Activated CD4-positive, CD25-positive, alpha-beta regulatory T cell treated with anti-CD3 and anti-CD28 coated beads, Interleukin-2, amount 50 U/mL, for 16 hours (primary cell): ENCODE measurements around the gene SH3RF3.

ENCODE experiments used
- DNase-seq: peaks from one replicate; pipeline ENCODE4 v3.0.0-alpha.2; 2020; ENCODE audit warnings: low read depth, low spot score

SH3RF3 gene

DNA sequence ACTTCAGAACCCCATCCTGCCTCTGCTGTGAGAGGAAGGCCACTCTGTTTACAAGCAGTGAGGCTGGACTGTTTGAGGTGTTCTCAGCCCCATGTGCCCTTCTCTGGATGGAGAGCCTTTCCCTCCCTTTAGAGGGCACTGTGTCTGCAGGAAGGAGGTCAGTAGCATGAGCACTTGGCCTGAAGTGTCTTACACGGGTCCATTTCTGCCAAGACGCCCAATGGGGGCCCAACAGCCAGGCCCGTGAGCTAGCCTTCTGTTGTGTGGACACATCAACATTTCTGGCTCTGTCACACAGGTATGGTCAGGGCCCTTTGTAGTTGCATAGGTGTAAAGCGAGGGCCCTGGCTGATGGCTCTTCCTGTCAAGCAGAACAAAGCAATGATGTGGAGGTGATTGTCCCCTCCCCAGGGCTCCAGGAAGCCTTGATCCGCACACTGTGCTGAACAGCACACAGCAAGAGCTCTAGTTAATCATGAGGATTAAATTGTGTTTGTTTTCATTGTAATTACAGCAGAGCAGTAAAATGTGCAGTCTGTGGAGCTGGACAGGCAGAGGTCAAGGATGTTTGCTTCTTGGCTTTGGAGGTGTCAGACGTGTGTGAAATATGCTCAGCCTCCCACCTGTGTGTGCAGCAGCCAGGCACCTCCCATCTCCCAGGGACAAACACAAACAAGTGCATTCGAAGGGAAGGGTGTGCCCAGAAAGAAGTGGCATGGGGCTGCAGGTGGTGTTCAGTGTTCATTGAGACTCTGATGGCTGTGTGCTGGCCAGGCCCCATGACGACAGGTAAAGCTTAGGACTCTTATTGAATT is 132.1 kb downstream of the SH3RF3 start:
- DNase-seq, result no peak

DNA sequence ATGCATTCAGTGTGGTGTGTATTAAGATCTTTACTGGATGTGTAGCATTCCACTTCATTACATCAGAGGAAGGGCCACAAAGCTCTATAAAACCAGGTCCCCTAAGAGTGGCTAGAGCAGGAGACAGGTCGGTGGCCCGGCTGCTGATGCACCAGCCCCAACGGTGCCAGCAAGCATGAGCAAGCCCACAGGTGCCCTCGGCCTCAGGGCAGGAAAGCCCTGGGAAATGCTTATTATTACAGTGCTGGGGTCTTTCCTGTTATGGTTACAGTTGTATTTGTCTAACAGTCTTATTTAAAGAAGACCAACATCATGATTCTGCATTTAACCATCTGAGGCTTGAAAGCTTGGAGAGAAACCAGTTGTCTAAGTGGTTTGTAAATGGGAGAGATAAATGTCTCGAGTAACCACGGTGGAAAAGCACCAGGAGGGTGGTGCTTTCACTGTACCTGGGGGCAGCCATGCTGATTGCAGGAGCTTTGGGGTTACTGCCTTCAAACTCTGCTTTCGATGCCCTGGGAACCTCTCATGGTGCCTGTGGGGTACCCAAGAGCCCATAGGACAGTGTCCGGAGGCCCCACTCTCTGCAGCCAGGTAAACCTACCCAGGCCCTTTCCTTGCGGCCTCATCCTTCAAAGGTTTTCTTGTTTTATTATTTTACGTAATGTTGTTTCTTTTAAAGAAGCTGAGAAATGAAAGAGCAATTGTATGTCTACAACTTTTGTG is 133.1 kb downstream of the SH3RF3 start:
- DNase-seq, result no peak

DNA sequence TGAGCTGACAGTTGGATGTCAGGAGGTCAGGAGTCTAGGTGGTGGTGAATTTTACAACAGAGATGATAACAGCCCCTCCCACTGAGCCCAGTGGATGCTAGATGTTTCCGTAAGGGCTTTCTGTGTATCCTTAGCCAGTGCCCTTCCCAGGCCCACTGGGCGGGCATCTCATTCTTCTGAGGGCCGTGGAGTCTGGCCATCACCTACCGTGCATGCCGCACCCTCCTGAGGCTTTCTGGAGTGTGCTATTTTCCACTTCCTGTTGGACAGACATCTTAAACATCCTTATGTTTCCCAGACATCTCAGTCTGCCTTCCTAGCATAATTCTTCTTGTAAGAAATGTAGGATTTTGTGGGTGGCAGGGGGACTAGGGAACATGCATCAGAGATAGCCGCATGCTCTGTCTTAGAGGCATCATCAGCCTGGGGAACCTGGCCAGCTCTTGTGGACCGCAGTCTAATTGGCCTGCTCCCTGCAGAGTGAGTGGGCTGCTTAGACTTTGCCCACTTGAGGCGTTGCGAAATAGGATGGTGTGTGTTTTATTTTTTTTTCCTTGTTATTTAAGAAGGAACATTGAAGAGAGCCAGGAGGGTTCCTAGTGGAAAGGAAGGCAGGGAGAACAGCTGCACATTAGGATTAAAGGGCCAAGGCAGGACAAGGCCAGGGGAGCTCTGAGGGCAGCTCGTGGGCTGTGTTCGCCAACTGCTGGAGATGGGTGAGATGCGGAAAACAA is 135.8 kb downstream of the SH3RF3 start:
- DNase-seq, result no peak

DNA sequence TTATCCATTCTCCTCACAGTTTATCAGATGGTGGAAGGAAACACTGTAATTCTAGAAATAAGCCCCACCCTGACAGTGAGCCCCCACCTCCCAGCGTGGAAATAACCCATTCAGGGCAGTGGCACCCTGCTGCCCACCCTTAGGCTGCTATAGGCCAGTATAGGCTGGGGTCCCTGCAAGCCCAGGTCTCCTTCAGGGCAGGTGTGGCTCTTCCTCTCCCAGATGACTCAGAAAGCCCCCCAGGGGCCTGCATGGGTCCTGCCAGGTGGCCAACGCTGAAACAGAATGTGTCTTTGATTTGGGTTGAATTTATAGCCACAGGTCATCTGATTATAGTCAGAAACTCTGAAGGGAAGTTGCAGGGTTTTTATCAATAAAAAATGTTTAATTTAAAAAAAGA is 136.4 kb downstream of the SH3RF3 start:
- DNase-seq, result no peak

DNA sequence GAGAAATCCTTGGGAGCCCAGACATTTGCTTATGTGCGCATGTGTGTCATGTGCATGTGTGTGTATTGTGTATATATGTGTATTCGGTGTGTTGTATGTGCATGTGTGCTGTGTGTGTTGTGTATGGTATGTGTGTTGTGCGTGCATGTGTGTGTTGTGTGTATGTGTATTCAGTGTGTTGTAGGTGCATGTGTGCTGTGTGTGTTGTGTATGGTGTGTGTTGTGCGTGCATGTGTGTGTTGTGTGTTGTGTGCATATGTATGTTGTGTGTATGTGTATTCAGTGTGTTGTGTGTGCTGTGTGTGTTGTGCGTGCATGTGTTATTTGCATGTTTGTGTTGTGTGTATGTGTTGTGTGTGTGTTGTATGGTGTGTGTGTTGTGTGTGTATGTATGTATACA is 136.9 kb downstream of the SH3RF3 start:
- no peak for DNase-seq

DNA sequence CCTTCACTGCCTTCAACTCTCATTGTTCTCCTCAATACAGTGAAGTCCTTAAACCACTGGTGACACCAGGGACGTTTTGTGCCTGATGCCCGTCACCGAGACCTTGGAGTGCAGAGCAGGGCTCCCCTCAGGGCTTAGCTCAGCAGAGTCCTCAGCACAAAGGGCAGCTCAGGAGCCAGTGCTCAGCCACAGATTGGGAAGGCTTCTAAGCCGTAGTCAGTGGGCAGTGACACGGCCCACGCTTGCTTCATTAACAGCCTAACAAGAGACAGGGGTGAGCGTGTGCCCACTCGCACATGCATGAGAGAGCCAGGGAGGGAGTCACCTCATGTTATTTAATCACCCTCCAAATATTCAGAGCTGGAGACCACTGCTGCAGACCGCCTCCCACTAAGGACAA is 137.5 kb downstream of the SH3RF3 start:
- DNase-seq, result no peak

DNA sequence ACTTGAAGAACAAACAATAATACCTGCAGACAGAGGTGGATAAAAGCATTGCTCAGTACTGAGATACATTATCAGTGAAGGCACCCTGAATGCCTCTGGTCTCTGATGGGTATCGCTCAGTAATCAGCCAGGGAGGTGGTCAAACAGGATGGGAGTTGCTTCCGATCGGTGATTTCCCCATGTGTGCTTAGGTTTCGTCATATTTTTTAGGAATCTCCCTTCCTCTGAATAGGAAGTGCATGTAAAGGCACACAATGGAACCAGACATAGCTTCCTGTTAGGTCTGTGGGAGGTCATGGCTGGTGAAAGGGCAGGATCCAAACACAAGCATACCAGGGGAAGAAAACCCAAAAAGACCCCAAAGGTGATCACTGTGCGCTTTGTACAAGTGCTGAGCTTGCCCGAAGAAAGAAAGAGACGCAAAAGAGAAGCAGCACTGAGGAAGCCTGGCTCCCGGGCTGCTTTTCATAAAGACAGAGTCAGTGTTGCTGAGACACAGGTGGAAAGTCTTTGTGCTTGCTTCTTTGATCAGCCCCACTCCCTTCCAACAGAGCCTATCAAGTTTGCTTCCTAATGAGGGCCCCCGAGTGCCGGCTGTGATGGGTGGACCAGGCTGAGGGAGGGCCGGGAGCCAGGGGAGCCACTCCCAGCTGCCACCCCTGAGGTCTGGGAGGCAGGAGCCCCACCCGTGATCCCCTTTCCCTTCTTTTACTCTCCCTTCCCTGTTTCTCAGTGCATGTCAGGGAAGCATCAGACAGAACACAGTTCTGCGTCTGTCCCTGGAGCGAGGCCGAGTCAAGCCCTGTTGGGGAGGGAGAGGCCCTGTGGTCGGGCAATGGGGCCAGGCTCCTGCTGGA is 138.2 kb downstream of the SH3RF3 start:
- DNase-seq, result no peak

DNA sequence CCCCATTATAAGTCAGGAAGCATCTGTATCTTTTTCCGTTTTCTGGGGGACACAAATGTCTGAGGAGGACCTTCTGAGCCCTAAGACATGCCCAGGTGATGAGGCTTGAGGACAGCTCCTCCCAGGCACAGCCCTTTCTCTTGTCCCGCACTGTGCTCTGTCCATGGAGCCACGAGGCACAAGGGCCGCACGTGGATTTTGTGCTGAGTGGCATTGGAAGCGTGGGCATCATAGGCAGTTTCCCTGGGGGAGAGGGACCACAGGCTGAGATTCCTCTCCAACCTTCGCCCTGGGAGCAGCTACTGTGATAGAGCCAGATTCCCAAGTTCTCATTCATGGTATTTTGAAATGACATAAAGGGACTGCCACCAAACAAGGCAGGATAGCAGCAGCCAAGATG is 139.9 kb downstream of the SH3RF3 start:
- DNase-seq, result no peak

DNA sequence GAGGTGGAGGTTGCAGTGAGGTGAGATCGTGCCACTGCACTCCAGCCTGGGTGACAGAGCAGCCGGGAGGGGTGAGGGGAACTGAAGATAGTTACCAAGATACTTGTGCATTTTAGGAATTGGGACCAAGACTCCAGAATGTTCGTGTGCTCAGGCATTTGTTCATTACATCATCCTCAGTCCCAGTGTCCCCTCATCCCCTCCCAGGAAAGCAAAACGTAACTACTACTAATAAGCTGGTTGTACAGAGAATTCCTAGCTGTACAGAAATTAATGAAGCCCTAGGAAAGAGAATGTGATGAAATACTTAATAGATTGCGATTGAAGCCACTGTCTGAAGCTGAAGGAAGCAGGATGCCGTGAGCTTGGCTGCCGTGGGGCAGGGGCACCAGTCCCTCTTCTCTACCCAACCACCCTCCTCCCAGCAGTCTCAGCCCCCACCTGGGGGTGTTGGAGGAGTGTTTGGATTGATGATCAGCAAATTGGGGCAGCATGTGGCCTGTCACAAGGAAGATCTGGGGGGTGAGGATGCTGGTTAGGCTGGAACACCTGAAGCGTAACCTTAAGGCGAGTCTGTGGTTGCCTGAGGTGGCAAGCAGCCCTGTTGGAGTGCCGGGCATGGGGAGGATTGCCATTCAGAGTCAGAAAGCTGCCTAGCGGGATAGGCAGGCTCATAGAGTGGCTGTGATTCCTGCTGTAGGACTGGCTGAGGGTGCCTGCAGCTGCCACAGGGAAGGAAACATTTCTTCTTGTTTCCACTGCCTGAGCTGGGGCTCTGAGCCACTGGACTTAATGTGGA is 140.9 kb downstream of the SH3RF3 start:
- no peak for DNase-seq

DNA sequence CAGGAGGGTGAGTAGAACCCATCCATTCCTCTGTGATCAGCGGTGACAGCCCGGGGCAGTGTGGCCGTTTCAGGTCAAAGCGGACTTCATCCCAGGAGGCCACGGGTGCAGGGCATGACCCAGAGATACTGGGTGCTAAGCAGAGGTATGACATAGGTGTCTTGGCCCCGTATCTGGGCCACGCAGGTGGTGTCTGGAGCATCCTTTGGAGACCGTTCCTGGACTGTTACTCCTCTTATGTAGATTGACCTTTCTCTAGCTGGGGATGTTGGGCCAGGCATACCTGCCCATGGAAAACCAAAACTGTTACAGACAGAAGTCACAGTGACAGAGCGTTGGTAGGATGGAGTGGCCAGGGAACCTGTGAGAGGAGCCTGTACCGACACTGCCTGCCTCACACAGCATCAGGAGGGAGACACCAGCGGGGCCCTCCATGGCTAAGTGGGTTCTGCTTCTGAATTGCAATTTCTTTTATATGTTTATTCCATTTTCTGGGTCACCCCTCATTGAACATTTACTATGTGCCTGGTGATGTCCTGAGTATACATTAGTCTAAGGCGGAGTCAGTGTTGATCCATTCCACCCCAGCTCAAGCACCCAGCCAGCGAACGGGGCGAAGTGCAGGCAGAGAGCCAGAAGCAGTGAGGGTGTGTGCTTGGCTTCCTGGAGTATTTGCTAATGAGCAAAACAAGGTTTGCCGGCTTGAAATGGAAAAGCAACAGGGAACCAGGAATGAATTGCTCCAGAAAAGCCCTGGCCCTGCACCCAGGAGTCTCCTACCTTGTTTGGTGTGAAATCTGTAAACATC is 141.7 kb downstream of the SH3RF3 start:
- no peak for DNase-seq

DNA sequence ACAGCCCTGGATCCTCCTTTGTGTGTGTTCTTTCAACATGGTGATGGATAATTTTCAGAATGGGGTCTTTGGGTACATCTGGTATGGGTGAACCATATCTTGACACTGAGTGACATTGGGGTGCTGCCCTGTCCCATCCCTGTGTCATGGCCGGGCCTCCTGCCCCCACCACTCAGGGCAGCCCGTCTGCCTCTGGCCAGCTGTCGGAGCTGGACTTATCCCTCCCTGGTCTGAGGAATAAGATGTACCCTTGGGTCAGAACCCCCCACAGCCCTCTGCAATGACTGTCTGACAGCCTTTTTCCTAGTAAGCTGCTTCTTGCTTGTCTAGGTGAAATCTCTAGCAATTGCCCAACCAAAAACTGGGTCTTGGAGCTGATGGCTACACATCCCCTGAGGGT is 142.9 kb downstream of the SH3RF3 start:
- DNase-seq, result no peak

DNA sequence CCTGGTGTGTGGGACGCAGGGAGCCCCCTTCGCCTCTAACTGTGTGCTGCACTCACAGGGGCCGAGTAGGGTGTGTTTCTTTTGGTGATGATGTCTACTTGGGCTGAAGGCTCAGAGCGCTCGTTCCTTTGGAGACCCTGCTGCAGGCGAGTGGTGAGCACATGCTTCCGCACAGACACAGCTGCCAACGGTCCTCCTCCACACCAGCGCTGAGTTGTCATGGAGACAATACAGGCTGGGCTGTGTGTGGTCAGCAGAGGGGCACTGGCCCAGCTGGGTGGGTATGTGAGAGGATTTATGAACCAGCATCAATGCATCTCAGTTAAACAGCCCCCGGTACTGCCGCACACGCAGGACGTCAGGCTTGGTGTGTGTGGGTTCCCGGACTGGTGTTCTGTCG is 143.5 kb downstream of the SH3RF3 start:
- no peak for DNase-seq

DNA sequence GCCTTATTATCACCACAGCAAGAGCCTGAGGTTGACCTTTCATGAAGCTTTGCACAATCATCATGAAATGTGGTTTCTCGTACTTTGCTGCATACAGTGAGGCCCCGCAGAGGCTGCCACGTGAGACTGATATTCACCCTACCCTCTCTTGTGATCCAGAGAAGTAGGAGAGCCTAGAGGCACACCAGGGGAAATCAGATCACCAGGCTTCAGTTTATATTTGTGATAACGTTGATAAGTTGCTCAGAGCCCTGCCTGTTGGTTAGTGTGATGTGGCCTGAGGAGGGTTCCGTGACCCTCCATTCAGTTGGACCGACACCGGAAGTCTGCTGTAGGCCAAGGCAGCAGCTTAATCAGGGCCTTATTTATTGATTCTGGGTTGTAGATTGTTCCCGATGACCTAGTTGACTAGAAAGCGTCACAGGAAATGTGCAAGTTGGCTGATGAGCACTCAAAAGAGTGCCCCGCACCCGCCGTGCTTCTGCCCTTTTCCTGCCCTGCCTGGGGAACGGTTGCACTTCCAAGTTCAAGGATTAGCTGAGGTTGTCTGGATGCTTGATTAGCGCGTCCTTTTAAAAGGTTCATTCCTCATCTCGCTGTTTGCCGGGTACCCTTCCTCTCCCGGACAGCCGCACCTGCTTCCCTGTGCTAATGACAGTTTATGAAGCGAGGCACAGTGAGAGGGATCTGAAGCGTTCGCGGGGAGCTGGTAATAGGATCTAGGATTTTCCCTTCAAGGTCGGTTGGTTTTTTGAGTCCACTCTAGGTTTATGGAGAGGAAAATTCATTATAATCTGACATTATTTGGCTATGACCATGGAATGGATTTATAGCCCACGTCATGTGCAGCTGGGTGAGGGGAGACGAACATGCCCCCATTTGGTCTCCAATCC is 146.4 kb downstream of the SH3RF3 start:
- DNase-seq, result no peak

DNA sequence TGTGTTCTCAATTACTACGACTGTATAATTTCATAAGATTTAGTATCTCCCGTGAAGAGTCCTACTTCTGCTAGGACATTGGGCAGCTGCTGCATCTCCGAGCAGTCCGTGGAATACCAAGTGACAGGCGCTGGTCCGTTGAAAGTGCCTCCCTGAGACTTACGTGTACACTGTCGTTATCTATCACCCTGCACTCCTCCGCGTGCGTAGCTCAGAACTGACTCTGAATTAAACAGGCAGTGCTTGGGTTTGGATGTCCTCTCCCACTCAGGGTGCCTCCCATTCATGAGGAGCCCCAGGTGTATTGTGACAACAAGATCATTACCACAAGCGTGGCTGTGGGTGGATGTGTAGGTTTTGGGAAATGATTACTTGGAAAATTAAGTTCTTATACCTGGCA is 148.4 kb downstream of the SH3RF3 start:
- DNase-seq, result no peak

DNA sequence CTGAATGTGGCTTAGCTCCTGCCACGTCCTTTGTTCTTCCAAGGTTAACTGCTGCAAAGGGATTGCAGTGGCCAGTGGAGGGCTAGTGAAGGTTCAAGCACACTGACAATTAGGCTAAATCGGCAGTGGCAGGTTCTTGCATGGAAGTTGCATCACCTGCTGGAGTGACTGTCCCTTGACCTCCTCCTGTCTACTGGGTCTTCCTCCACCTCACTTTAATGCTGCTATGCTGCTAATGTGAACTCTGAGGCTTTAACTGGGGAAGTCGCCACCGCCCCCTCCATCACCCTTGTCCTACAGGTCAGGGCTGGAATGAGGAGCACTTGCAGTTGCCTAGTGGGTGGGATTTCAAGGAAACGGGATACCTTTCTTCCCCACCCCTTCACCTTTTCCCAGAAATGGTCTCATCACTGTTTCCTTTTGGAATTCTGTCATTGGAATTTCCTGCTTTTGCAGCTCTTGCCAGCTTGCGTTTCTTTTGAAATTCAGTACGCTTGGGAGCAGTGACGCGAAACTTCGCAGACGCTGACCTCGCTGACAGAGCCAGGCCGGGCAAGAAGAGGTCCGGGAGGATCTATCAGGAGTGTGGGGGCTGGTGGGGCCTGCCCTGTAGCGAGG is 150.3 kb downstream of the SH3RF3 start:
- no peak for DNase-seq

DNA sequence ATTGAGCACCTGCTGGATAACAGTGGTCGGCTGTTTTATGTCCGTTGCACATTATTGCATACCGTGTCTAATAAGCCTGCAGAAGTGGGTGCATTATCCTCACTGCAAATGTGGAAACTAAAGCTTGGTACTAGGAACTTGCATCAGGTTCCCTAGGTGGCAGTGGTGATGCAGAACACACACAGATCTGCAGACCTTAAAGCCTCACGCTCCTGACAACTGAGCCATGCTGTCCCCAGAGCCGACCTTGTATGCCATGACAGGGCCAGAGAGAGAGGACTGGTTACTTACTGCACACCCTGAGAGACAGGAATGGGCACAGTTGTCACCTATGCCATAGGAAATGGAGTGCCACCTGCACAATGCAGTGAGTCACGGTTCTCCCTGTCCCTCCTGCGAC is 151.8 kb downstream of the SH3RF3 start:
- DNase-seq, result no peak

DNA sequence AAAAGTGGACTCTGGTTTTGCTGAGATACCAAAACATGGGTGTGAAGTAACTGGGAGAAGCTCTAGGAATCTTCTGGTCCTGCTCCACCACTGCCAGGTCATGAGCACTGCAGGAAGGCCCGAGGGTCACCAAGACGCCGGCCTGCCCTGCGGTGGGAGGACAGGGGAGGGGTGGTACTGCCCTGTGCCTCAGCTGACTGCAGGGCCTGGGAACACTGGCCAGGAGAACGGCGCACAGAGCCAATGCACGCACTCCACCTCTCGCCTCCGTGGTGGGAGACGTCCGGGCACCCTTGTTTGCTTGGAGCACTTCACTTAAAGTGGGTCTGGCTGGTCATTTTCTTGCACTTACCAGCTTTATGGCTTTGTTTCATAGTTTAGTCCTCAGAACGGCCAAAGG is 153.4 kb downstream of the SH3RF3 start:
- DNase-seq, result no peak

DNA sequence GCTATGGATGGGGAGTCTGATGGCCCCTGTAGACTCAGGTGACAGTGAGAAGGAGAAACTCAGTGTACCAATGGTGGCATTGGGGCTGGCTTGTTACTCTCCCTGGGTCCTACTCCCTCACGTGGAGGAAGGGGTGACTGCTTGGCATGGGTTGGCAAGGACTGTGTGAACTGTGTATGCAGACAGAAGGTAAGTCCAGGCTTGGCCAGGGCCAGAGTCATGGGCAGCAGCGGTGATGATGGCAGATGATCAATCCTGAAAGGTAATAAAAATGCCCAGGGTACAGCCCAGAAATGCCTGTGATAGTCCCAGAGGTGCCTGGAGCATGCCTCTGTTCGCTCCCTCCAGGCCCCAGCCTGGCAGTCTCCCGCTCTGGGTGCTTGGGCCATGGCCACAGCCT is 153.9 kb downstream of the SH3RF3 start:
- DNase-seq, result no peak

DNA sequence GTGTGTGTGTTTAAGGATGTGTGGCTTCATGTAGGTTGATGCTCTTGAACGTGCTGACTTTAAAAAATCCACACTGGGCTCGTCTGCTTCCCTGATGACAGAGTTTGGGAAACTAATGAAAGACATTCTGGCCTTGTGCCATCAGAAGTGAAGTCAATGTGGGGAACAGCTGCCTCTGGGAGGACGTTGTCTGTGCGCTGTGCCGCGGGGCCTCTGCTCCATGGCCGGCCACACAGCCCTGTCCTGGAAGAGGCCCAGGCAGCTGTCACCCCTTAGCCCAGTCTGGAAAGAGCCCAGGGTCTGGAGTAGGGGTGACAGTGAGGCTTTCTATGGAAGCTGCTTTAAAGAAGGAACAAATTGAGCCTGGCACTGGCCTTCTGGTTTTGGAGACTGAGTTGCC is 155.8 kb downstream of the SH3RF3 start:
- no peak for DNase-seq
